Measurements from ENCODE around the gene CFAP57.
"Not testable (repeated sequence)": the region's sequence is repeated elsewhere in the genome, so short reads cannot be mapped to it uniquely, and the experiment has no call there.

The CFAP57 gene

DNA sequence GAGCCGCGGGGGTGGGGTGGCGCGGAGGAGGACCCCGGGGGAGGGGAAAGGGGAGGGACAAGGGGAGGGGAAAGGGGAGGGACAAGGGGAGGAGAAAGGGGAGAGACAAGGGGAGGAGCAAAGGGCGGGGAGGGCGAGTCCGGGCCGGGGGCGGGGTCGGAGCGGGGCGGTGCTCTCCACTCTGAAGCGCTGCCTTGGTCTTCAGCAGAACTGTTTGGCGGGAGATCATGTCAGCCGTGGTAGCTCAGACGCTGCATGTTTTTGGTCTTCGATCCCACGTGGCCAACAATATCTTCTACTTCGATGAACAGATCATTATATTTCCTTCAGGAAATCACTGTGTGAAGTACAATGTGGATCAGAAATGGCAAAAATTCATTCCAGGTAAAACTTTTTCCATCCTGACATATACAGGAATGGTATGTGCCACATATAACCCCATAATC, 420 bp downstream of the CFAP57 start:
- DNase-seq (ENCODE audit: low read depth in 2 of 2, low spot score in 1 of 2), result peak; percentile 72 to 73

DNA sequence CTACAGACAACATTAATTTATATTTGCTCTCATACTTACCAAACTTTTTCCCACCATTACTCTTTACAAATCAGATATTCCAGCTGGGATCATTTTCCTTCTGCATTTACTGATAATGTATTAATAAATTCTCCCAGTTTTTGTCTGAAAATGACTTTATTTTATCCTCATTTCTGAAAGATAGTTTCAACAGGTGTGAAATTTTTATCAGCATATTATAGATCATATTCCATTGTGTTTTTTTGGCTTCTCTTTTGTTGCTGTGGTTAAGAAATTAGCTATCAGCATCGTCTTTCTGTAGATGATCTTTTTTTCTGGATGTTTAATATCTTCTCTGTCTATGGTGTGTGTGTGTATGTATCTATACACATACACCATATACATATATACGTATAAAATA, 2.7 kb downstream of the CFAP57 start:
- no peak for DNase-seq (ENCODE audit: low read depth in 2 of 2, low spot score in 1 of 2)

DNA sequence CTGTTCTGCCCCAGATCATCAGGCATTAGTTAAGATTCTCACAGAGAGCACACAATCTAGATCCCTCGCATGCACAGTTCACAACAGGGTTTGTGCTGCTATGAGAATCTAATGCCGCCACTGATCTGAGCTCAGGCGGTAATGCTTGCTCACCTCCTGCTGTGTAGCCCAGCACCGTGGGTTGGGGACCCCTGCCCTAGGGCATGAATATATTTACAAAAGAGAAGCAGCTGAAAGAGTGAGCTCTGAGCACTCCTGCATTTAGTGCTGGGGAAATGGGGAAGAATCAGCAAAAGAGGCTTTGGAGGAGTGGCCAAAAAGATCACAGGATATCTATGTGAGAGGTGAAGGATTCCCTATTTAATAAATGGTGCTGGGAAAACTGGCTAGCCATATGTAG, 5.6 kb downstream of the CFAP57 start:
- DNase-seq (ENCODE audit: low read depth in 2 of 2, low spot score in 1 of 2), result no peak

DNA sequence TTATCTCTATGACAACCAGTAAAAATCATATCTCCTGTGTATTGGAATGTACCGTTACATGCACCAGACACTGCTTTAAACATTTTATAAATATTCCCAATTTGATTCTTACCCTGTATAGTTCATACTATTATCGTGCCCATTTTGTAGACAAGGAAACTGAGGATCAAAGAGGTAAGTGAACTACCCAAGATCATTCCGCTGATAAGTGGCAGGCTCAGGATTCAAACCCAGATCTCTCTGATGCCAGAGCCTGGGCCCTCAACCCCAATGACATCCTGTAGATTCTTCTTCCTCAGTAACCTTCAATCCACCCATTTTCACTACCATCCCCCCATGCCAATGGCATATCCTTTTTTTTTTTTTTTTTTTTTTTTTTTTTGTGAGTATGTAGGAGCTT, 12.3 kb downstream of the CFAP57 start:
- DNase-seq (ENCODE audit: low read depth in 2 of 2, low spot score in 1 of 2), result no peak

DNA sequence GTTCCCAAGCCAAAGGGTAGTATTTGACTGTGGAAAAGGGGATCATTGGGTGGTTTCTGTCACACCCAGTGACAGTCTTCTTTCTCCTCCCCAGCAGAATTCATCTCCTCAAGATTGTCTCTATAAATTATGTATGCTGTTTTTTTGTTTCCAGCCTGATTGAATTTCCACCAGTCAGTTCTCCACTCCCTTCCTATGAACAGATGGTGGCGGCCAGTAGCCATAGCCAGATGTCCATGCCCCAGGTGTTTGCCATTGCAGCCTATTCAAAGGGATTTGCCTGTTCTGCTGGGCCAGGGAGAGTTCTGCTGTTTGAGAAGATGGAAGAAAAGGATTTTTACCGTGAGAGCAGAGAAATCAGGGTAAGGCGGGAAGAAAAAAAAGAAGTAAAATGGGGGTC, 12.9 kb downstream of the CFAP57 start:
- DNase-seq (ENCODE audit: low read depth in 2 of 2, low spot score in 1 of 2), result no peak

DNA sequence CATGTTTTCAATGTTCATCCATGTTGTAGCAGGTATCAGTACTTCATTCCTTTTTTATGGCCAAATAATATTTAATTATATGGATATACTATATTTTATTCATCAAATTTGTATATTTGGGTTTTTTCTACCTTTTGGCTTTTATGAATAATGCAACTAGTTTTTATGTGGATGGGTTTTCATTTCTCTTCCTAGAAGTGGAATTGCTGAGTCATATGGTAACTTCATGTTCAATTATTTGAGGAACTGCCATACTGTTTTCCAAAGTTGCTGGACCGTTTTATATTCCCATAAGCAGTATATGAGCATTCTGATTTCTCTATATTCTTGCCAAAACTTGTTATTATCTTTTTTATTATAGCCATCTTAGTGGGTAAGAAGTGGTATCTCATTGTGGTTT, 16.0 kb downstream of the CFAP57 start:
- DNase-seq (ENCODE audit: low read depth in 2 of 2, low spot score in 1 of 2), result no peak

DNA sequence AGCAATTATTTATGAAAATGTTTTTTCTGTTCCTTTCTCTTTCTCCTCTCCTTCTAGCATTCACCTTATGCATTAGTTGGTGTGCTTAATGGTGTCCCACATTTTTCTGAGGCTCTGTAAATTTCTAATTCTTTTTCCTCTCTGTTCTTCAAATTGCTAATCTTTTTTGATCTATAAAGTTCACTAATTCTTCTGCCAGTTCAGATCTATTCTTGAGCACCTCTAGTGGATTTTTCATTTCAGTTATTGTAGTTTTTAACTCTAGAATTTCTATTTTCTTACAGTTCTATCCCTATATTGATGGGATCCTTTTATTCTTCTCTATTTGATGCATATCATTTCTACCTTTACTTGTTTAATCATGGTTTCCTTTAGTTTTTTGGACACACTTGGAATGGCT, 22.4 kb downstream of the CFAP57 start:
- DNase-seq (ENCODE audit: low read depth in 2 of 2, low spot score in 1 of 2), result no peak

DNA sequence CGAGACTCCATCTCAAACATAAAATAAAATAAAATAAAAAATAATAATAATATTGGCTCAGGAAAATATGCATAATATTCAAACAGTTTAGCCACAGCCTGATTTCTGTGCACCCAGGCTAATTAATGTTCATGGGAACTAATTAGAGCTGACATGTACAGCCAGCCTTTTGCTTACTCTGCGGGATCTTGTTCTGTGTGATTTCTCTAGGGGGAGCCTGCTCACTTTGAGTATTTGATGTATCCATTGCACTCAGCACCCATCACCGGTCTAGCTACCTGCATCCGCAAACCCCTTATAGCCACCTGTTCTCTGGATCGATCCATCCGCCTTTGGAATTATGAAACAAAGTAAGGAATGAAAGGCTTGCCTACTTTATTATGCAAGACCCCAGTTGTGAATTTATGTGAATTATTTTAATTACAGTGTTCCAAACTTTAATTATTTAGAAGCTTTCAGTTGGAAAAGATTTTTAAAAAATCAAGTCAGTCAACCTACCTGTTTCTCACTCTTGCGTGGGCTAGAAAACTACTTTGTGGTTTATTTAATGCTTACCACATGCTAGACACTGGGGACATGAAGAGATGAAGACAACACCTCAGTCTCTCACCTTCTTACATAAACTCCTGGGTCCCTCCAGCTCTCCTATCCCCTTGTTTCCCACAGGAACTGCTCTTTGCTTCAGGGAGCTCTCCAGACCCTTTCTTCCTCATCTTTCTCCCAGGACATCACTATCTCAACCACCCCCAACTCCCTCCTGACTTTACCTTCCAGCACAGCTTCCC, 25.4 kb downstream of the CFAP57 start:
- DNase-seq (ENCODE audit: low read depth in 2 of 2, low spot score in 1 of 2), result no peak

DNA sequence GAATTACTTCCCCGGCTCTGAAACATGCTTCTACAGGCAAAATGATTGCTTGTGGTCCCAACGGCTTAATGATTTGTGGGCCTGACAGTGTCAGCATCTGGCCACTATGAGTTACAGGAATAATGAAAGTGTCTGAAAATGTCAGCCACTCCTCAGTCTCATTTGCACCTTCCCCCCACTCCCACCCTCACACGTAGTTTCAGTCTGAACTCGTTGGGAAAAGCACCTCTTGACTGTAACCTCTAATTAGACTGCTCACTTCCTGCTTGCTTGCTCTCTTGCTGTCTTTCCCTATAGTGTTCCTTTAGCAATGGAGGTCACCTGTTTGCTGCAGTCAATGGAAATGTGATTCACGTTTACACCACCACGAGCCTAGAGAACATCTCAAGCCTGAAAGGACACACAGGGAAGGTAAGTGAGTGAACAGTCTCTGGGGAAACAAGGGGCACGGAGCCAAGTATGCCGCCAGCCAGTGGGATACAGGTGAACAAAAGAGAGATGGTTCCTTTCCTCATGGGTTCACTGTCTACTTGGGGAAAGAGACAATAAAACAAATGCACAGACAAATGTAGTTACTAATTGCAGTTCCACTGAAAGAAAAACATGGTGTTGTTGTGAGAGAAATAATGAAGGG, 27.1 kb downstream of the CFAP57 start:
- DNase-seq (ENCODE audit: low read depth in 2 of 2, low spot score in 1 of 2), result no peak

DNA sequence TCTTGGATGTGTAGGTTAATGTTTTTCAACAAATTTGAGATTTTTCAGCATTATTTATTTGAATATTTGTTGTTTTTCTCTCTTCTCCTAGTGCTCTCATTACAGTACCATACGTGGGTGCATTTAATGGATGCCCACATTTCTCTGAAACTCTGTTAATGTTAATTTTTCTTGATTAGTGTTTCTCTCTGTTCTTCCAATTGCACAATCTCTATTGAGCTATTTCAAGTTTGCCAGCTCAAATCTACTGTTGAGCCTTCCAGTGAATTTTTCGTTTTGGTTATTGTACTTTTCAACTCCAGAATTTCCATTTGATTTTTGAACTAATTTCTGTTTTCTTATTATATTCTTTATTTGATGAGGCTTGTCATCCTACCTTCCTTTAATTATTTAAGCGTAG, 31.7 kb downstream of the CFAP57 start:
- DNase-seq (ENCODE audit: low read depth in 2 of 2, low spot score in 1 of 2), result no peak

DNA sequence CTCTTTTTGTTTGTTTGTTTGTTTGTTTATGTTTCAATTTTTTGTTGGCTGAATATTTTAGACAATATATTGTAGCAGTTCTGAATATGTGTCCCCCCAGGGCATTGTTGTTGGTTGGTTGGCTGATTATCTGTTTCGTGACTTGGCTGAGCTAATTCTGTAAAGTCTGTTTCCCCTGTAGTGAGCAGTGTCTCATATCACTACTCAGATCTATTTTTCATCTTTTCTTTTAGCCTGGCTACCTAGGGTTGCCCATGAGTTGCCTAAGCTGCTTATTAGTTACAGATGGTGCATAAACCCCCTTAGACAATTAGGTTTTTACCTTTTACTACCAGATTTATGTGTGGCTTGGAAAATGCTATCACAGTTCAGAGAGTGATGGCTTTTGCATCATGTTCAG, 32.3 kb downstream of the CFAP57 start:
- no peak for DNase-seq (ENCODE audit: low read depth in 2 of 2, low spot score in 1 of 2)

DNA sequence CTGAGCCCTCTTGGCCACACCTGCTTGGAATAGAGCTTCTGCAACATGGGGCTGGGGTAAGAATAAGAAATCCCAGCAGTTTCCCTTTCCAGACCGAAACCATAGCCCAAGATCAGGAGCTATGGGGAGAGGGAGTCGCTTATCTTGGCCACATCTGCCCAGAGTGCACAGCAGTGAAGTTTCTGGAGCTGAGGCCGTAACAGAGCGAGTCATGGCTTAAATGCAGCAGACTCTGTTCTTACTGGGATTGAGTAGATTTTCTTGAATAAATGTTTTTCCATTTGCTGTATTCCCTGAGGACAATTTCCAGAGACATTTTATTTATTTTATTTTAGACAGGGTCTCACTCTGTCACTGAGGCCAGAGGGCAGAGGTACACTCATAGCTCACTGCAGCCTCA, 33.5 kb downstream of the CFAP57 start:
- DNase-seq (ENCODE audit: low read depth in 2 of 2, low spot score in 1 of 2), result no peak

DNA sequence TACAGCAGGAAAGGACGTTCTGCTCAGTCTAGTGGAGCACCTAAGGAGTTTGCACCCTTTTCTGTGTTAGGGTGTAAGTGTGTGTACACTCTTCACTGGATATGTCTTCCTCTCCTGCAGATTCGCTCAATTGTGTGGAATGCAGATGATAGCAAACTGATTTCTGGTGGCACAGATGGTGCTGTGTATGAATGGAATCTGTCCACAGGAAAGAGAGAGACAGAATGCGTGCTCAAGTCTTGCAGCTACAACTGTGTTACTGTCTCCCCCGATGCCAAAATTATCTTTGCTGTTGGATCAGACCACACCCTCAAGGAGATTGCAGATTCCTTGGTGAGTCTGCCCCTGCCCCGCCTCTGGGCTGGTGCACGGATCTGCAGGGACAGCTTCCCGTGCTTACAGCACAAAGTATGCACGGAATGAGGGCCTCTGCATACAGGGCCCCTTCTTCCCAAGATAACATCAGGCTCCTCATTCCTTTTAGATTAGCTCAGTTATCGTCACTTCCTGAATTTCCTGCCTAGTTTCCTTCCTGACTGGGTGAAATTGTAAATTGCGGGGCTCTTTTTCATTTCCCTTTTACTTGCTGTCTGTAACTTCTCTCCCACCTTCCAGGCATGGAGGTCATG, 34.6 kb downstream of the CFAP57 start:
- DNase-seq (ENCODE audit: low read depth in 2 of 2, low spot score in 1 of 2), result no peak

DNA sequence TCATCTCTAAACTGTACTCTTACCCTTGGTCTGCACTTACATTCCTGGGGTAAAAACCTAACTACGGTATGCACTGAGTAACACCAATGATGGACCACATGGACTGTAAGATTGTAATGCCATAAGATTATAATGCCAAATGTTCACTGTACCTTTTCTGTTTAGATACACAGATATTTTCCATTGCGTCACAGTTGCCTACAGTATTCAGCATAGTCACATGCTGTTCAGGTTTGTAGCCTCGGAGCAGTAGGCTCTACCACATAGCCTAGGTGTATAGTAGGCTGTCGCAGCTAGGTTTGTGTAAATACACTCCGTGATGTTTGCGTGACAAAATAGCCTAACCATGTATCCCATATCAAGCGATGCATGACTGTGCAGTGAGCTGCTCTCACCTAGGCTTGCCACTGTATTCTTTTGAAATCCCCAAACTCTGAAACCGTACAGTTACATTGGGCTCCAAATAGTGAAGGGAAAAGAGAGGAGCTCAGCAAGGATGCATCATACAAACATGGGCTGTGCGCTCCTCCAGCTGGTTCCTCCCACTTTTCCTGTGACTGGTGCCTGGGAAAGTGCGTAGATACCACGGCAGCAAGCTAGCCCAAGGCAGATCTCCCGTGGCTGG, 35.2 kb downstream of the CFAP57 start:
- DNase-seq (ENCODE audit: low read depth in 2 of 2, low spot score in 1 of 2), result no peak

DNA sequence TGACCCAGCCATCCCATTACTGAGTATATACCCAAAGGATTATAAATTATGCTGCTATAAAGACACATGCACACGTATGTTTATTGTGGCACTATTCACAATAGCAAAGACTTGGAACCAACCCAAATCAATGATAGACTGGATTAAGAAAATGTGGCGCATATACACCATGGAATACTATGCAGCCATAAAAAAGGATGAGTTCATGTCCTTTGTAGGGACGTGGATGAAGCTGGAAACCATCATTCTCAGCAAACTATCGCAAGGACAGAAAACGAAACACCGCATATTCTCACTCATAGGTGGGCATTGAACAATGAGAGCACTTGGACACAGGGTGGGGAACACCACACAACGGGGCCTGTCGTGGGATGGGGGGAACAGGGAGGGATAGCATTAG, 36.1 kb downstream of the CFAP57 start:
- not testable (repeated sequence) for DNase-seq (ENCODE audit: low read depth in 2 of 2, low spot score in 1 of 2)

DNA sequence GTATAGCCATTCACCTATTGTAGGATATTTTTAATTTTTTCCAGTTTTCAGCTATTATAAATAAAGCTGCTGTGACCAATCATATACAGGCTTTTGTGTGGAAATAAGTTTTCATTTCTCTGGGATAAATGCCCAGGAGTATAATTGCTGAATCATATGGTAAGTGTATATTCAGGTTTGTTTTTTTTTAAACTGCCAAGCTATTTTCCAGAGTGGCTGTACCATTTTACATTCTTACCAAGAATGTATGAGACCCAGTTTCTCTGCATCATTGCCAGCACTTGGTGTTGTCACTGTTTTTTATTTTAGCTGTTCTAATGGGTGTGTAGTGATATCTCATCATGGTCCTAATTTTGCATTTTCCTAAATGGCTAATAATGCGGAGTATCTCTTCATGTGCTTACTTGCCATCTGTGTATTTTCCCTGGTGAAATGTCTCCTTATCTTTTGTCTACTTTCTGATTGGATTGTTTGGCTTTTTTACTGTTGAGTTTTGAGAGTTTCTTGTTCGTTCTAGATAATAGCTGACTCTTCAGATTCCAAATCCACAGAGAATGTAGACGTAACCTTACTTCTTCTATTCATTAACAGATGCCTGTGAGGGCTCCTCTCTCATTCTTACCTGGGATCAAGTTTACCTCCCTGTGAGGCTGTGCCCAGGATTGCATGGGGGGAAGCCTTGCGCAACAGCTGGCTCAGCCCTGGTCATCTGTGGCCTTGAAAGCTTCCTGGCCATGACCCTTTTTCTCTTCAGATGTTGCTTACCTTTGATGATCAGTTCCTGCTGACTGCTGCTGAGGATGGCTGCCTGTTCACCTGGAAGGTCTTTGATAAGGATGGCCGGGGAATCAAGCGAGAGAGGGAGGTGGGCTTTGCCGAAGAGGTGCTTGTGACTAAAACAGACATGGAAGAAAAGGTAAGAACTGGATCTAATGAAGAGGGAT, 42.6 kb downstream of the CFAP57 start:
- DNase-seq (ENCODE audit: low read depth in 2 of 2, low spot score in 1 of 2), result no peak

DNA sequence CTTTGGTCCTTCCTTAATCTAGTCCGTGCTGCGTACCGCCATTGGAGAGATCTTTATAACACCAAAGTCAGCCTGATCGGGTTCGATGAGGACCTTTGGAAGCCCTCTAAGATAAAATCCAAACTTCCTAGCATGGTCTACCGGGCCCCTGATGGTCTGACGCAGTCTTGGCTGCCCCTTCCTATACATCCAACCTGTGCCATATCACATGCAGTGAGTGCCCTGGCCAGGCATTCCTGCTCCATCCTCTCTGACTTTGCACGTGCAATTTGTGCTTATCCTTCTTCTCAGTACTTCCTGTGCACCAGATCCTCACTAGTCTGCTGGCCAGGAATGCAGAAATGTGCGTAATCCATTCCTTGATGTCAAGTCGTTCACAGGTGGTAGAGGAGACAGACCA, 45.6 kb downstream of the CFAP57 start:
- DNase-seq (ENCODE audit: low read depth in 2 of 2, low spot score in 1 of 2), result no peak

DNA sequence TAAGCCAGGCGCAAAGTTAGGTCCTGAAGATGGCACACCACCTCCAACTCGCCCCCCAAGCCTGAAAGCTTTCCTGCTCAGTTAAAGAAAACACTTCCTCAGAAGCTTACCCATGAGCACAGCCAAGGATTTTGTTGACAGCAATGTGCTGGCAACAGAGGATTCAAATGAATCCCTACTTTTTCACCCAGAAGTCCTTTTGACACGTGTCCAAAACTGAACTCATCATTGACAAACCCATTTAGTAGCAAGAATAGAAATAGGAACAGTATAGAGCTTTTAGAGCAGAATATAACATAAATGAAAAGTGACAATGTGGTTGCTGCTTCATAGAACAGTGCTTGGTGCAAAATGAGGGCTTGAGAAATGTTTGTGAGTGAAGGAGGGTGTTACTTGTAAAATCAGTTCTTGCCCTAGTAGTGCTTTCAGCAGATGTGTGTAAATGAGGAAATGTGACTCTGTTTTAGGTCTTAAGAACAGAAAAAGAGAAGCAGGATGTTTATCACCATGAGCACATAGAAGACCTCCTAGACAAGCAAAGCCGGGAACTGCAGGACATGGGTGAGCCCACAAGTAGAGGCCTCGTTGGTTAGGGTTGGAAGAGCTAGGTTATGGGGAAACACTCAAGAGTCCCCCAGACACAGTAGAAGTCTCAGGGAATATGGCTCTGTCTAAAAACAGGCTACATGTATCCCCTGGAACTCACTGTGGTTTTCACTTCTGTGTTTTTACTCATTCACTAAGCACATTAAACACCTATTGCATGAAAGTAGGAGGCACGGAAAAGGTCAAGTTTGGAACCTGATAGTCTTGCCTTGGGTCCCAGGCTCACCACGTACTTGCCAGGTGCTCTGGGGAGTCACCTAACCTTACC, 49.0 kb downstream of the CFAP57 start:
- DNase-seq (ENCODE audit: low read depth in 2 of 2, low spot score in 1 of 2), result no peak

DNA sequence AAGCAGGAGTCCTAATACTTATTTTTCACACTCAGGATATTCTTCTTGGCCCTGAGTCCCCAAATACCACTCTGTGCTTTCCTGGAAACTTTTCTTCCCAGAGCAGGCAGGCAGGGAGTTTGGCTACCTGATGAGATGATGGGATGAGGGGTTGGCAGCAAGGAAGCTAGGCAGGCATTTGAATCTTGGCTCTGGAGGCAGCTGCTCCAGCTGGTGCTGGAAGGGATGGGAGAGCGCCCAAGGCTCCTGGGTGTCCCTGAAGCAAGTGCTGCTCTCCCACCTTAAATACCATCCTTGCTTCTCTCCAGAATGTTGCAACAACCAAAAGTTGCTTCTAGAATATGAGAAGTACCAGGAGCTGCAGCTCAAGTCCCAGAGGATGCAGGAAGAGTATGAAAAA, 49.7 kb downstream of the CFAP57 start:
- no peak for DNase-seq (ENCODE audit: low read depth in 2 of 2, low spot score in 1 of 2)

DNA sequence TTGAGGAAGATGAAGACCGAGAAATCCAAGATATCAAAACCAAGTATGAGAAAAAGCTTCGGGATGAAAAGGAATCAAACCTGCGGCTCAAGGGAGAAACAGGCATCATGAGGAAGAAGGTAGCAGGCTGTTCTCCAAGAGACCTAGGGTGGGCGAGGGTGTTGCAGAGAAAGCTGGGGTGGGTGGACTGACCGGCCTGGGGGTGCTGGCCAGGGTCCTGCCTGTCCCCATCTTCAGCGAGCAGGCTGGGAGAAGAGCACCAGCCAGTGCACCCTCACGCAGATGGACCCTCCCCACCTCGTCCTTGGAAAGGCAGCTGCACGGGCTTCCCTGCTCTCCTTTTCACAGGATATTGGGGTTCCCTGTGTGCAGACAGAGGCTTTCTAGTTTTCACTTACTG, 50.7 kb downstream of the CFAP57 start:
- no peak for DNase-seq (ENCODE audit: low read depth in 2 of 2, low spot score in 1 of 2)
